ENCODE results near the gene PLD6.

PLD6 gene

DNA sequence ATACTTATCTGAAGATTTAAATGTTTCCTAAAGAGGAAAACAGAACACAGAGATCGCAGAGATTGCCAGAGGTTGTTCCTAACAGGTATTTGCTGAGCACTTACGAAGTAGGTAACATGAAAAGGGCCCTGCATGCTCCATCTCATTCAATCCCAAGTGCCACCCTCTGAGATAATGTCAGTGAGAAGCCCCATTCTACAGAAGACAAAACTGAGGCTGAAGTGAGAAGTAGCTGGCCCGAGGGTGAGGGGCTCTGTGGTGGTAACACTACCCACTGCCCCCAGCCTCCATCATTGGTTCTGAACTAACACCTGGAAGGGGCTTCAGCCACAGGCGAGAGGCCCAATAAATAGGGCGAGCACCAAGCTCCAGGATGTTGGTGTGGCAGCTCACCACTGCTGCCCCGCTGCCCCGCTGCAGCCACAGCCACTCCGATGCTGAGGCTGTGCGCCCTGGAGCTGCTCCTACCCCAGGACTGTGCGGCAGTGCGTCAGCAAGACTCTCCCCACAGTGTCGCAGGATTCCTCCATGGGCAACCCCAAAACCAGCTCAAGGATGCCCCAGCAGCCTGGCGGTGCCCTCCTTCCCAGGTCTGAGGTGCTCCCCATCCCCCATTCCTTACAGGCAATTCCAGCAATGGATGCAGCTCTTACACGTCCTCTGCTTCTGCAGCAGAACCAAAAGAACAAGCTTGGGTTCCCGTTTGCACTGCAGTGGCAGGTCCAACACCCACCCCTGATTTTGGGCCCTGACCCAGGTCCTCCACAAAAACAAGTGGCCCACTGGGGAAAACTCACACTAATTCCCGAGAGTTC, 20.5 kb upstream of the PLD6 start:
- DNase-seq, result no peak

DNA sequence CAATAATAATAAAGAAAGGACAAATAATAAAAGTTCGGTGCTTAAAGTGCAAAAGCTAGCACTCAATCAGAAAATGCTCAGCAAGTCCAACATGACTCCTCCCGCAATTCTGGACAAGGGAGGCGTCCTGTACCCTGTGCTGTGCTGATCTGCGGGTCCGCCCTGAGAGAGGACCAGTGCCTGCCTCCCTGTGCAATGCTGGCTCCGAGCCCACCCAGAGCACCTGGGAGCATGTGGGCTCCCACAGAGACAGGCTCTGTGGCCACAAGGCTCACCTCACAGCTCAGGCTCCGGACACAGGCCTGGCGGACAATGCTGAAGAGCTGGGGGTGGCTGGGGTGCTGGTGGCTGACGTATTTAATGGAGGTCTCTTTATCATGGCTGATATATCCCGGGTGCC, 19.8 kb upstream of the PLD6 start:
- DNase-seq, result no peak

DNA sequence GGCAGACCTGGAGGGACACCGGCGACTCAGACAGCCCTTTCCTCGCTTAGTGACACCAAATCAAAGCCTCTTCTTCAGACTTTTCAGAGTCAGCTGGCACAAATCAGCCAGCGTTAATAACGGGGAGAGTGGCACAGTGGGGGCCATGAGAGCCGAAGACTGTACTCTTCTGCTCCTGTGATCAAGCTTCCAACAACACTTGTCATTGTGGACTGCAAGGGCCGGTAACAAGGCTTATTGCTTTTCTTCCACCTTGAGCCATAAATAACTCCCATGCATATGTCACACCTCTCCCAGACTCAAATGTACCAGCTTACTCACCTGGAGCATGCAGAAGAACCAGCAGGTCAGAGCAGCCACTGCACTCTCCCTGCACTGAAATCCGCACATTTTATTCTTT, 18.0 kb upstream of the PLD6 start:
- DNase-seq, result no peak

DNA sequence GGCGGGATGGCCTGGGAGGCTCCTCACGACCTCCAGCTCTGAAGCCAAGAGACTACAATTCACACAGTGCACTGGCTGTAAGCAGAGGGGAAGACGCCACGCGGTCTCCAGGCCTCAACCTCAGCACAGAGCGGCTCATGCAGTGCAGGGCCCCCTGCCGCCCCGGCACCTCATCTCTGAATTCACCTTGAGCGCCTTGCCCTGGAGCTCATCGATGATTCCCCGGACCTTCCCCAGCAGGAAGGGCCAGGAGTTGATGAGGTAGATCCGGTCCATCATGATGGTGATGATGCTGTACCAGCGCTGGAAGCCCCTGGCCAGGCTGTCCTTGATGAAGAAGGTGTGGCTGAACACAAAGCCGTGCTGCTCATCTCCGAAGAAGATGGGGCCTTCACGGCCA, 17.6 kb upstream of the PLD6 start:
- DNase-seq, result no peak

DNA sequence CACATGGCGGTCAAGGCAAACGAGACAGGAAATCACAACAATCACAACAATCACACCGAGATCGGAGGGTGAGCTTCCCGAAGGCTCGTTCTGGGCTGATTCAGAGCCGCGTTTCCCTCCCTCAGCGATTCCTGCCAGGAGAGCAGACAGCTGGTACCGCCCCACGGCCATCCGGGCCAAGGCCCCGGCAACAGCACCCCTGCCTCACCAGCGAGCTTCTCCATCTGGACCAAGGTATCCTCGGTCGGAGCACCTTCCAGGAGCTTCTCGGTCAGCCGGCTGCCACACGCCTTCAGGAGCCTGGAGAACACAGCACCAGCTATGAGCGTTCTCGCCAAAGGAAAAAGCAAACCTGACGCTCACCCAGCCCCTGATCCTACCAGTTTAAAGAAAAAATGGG, 15.2 kb upstream of the PLD6 start:
- no peak for DNase-seq

DNA sequence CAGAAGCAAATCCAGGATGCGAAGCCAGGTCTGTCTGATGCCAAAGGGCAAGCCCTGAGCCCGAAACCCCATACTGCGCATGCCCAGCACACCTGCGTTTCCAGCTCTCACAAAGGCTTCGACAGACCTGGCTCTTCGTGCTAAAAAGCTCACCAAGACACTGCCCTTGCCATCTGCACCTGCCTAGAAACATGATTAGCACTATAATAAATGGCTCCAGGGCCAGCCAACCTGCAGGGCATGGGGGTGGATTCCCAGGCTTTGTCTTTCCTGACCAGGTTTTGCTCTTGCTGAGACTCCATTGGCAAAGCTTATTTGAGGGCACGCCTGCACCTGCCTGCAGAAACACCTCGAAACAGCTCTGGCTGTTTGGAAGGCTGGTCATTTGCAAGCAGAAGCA, 14.4 kb upstream of the PLD6 start:
- no peak for DNase-seq

DNA sequence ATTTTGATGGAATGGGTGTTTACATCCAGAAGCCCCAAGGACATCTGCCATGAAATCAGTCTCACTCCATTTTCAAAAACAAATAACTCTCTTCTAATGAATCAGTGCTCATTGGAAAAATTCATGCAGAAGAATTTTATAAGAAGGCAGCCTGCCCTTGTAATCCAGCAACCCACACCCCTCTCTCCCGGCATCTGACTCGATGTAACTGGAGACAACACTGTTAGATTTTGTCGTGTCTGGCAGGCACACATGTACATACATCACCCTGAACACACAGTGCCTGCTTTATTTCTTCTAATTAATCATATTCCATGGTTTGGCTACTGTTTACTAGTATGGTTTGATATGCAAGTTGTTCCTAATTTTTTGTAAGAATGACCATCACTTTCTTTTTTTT, 11.9 kb upstream of the PLD6 start:
- no peak for DNase-seq

DNA sequence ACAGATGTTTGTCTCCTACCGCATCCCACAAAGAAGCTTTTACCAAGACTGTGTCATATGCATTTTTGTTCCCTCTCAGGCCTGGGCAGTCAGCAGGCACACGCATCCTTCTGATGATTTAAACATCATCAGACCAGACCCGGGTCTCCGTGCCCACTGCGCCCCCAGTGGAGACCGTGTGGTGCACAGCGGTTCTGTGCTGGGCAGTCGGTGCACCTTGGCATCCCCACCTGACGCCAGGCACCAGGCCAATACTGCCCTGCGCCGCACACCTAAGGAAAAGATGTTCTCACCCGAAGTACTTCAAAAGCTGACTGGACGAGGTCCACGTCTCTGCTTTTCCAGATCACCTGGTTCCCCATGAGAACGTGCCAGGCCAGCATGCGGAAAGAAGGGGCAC, 10.6 kb upstream of the PLD6 start:
- DNase-seq, result no peak

DNA sequence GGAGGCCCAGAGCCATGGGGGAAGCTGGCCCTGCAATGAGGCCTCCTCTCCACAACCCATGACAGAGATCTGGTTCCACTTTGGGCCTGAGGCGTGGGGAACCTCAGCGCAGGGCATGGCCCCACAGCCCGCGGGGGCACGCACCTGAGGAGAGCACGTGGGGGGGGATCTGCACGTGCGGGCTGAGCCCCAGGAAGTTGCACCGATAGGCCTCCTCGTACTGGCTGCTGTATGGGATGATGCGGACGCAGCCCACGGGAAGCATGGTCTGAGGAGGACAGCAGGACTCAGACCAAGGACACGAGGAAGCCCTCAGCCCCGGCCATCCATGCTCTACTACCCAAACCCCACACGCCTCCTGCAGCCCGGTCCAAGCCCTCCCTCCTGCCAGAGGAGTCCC, 10.1 kb upstream of the PLD6 start:
- DNase-seq, result no peak

DNA sequence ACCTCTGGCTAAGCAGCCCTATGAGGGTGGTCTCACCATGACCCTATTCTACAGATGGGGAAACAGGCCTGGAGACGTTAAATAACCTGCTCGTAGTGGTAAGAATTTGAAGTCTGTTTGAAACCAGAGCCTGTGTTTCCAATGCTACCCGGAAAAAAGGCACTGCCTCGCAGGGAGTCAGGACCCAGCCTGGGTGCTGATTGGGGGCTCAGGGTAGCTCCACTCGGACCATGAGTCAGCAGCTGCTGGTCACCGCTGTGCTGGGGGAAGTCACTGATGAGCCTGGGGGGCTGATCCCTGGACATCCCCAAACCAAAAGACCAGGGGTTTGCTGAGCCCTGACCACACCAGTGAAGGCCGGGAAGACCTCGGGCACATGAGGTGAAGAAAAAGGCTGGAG, 9.4 kb upstream of the PLD6 start:
- no peak for DNase-seq

DNA sequence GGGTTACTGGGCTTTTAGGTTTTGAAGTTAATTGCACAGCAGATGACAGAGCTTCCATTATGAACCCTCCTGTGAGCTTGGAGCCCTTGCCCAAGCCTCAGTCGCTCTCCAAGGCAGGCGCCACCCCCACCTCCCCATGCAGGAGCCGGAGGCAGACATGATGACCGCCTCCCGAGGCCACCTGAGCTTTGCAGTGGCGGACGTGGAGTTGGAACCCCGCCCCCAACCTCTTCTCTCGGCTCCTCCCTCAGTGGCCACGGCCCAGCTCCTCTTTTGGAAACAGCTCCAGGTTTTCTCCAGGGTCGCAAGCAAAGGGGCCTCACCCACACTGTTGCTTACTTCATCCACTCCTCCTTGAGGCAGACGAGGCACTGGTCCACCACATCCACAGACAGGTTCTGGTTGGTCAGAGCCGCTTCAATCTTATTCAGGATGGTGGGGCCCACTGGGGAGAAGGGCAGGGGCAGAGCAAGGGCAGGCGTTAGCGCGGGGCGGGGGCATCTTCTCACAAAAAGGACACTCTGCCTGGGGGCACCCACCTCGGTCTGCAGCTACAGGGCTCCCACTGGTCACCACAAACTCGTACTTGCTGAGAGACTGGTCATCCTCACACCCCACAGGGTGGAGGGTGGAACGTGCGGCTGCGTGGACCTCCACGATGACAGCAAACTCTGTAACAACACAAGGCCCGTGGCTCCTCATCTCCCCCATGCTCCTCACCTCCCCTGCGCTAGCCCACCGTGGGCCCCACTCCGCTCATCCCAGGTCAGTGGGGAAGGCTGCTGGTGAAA, 8.7 kb upstream of the PLD6 start:
- no peak for DNase-seq

DNA sequence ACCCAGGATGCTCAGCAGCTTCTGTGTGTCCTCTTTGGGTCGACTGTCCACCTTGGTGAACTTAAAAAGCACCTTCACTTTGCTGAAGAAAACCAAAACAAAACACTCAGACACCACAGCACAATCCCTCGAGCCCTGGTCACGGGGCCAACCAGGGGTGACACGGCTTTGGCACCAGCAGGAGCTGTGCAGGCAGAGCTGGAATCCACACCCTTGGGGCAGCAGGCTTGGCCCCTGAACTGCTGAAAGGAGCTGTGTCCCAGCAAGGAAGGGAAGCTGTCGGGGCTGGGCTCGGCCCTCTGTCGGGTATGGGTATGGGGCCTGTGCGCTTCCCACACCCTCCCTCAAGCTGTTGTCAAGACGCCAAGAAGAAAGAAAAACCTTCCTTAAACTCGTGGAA, 7.6 kb upstream of the PLD6 start:
- no peak for DNase-seq

DNA sequence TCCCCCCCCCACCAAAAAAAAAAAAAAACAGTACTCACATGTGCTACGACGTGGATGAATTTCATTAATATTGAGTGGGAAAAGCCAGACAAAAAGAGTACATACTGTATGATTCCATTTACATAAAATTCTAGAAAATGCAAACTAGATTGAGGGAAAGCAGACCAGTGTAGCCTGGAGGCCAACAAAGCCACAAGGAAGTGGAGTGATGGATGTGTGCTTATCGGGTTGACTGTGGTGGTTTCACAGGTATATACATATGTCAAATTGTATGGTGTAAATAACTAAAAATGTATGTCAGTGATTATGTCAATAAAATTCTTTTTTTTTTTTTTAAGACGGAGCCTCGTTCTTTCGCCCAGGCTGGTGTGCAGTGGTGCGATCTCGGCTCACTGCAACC, 1.9 kb upstream of the PLD6 start:
- no peak for DNase-seq

DNA sequence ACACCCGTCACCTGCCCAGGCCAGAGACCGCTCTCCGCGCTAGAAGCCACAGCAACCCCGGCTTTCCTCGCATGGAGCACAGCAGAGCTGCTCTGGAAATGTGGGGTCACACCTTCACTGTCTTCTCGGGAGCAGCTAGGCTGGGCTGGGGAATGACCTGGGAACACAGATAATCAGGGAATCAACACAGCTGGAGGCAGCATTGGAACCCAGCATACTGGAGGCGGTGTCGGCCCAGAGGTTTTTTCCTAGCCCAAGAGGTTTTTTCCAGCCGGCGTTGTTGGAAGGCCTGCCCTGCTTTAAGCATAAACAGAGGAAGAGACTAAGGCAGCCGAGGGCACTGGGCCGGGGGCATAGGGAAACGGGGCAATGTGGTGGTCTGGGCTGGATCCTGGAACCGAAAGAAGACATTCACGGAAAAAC, 791 bp upstream of the PLD6 start:
- DNase-seq, result no peak

DNA sequence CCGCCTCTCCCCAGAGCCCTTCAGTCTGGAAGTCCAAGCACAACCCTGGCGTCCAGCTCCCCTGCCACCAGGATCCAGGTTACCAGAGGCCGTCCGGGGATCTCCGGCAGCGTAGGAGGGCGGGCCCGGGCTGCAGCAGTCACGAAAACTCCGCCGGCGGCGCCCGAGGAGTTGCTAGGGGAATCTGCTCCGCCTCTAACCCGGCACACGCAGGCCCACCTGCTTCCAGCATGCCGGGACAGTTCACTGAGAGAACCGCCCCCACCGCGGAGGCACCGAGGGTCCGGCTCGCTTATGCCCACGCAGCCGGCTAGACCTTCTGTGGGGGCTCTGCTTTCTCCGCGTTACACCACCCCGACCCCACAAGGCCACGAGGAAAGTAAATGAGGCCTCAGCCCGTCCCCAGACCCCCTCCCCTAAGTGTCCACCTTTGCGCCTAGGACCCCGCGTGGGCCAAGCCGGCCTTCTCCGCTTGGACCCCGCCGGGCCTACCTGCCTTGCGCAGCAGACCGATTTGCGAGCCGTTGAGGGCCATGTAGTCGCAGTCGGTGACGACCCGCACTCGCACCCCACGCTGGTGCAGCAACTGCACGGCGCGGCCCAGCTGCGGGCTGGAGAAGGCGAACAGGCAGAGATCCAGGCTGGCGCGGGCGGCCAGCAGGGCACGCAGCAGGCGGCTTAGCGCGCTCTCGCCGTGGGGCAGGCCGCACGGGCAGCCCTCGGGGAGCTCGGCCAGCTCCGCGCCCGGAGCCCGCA, 587 bp downstream of the PLD6 start:
- DNase-seq, result peak; percentile 74

DNA sequence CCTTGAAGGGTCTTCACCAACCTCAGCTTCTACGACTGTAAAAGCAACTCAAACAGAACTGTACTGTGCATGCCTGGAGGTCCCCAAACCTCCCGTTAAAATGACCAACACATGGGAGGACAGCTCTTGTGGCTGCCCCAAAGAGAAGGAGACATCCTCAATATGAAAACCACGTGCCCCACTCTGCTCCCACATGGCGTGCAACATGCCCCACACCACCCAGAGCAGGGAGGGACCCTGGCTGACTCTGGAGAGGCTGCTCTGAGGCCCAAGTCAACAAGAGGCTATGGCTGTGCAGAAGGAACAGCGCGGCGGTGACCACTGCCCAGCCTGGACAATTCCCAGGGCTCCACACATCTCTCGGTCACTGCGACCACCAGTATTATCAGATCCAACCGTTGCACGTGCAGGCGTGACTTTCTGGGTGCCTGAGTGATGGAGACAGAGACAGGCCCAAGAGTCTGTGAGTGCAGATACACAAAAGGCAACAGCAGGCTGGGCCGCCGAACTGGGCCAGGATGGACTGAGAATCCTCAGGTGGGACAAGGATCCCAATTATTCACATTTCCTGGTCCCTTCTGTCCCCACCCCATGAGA, 1.4 kb downstream of the PLD6 start:
- no peak for DNase-seq

DNA sequence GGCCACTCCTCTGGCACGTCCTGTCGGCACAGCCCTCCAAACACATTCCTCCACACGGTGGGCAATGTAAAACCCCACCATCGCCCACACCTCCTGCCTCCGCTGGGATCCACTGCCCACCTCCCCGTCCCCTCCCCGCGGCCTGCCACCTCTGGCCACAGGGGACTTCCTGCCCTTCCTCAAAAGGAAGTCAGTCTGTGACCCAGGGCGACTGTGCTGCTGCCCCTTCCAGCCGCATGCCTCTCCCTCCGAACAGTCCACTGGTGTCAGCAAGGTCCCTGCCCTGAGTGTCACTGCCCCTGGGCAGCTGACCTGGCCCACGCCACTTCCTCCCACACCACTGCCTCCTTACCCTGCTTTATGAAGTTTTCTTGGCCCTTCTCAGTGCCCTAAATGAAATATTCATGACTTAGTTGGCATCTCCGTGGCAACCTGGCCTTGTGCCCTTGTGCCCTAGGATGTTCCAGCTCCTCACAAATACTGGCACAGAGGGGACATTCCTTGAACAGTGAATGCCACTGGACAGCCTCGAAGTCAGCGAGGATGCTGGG, 2.0 kb downstream of the PLD6 start:
- no peak for DNase-seq

DNA sequence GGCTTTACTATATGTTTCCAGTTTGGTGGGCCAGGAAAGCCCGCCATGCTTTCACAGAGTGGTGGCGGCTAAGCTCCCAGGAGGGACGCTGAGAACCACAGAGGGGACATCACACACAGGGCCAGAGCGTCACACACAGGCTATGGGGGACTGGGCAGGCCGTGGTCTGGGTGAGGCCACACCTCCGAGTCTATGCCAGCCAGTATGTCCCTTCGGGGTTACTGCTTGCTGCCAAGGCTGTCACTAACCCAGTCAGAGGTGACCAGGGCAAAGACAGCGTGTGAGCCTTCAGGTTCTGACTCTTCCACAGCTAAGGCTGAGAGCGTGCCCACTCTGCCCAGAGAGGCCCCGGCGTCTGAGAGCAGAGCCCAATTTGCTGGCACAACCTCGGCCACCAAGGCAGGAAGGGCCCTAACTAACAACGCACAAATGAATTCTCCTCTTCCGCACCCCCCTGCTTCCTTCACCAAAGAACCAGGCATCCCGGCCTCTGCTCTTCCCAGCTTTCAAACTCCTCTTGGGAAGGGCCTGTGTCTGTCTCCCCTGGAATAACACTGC, 2.9 kb downstream of the PLD6 start:
- no peak for DNase-seq

DNA sequence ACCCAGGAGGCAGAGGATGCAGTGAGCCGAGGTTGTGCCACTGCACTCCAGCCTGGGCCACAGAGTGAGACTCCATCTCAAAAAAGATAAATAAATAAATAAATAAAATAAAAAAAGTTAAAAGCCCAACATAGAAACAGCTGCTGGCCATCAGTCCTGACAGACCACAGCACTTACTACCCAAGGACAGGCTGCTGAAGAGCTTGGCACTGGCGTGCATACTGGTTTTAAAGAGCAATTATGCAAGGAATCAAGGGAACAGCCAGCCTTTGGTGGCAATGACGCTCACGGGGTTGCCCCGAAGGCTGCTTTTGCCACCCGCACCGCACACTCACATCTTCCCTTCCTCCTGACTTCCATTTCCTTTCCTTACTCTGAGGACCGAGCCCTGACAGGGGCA, 4.2 kb downstream of the PLD6 start:
- DNase-seq, result no peak

DNA sequence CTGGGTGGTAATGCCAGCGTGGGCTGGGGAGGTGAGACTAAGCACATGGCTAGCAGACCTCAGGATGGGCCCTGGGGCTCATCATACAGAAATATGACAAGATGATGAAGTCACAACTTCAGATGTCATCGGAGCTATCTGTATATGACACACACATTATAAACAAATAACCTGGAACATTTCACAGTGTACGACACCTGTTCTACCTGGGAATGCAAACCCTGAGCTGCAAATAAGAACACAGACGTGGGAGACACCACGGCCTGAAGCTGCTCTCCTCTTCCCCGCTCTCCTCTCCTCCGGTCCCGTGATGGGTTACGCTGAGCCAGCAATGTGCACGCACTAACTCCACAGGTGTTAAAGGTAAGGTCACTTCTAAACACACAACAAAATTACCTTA, 4.9 kb downstream of the PLD6 start:
- no peak for DNase-seq

DNA sequence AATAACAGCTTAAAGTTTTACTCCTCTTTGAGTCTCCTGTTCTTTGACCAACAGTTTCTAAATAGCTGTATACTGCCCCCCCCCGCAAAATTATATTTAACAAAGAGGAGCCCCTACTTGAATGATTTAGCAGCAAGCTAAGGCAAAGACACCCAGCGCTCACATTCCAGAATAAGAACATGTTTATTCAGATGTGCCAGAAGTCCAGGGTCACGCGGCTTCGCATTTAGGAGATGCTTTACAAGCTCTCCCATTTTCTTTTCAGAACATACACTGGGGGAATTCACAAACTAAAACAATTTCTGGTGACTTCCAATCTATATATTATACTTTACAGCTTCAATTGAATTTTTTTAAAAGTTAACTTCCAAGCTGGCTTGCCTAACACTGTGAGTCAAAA, 5.3 kb downstream of the PLD6 start:
- DNase-seq, result no peak

DNA sequence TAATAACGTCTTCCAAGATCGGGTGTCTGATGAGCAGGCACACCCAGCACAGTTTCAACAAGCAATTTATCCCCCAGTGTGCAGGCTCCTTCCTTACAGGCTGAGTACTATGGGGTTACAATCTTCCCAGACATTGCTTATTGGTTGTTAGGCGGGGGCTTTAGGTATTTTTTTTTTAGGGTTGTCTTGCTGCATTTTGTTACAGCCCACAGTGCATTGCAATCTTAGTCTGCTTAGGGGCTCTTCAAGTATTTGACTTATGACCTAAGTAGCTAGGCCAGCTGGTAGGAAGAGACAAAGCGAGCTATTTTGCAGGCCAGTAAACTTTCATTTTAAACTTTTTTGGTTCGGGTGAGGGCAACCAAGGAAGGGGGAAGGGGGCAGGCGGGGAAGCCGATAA, 5.8 kb downstream of the PLD6 start:
- DNase-seq, result no peak

DNA sequence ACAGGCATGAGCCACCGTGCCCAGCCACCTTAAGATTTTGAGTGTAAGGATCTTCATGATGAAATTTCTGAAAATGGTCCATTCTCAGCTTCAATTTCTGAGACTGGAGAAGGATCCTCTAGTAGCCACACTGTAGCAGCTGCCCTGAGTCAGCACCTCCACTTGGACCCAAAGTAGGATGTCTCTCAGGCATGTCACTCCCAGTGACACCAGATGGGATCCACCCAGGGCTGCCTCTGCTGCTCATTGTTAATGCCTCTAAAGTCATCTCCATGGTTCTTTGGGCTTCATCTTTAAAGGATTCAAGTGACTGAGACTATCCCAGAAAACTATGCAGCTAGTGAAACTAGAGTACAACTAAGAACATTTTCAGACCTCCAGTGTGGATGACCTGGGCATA, 7.9 kb downstream of the PLD6 start:
- DNase-seq, result no peak
